Measurements from ENCODE around the gene FGD4.

The FGD4 gene

GRCh38 chr12:32692358-32692757, 293.0 kb downstream of the FGD4 start:
- peaks cover 16 to 45% of the 10 kb centered on the region in 2 donors for H3K4me1 Mint-ChIP-seq
- no peak for DNase-seq
- H3K4me3 Mint-ChIP-seq, result no peak overlapping the region
- H3K9me3 Mint-ChIP-seq, result no peaks in the 10 kb centered on the region
- H3K27me3 Mint-ChIP-seq, result no peaks in the 10 kb centered on the region
- ATAC-seq (replicated peaks), result peak in 1 of 2 donors; percentile 23
- no peak overlapping the region for H3K27ac Mint-ChIP-seq
- peaks cover 22 to 40% of the 10 kb centered on the region in 2 donors for H3K36me3 Mint-ChIP-seq

- H3K36me3 Mint-ChIP-seq, result peaks cover 24 to 42% of the 10 kb centered on the region in 2 donors
- H3K4me1 Mint-ChIP-seq, result peaks cover 18 to 42% of the 10 kb centered on the region in 2 donors
These were observed 293.7 kb downstream of the FGD4 start for GRCh38 chr12:32693036-32693435.

More at GRCh38 chr12:32693036-32693435, 293.7 kb downstream of the FGD4 start:
- DNase-seq, result no peak
- no peaks in the 10 kb centered on the region for H3K27me3 Mint-ChIP-seq
- no peak for ATAC-seq (replicated peaks)
- H3K27ac Mint-ChIP-seq, result no peak overlapping the region
- no peak overlapping the region for H3K4me3 Mint-ChIP-seq
- H3K9me3 Mint-ChIP-seq, result no peaks in the 10 kb centered on the region

Data from stimulated activated naive B cell treated with anti-CD40 and anti-IgM and Interleukin-4, amounts not matched to agents 10 μg/mL and 1 μg/mL and 100 μg/mL, for 72 hours (primary cell).